ENCODE measurements around the gene TAAR6. TPM values are rescaled to one million over a fixed set of nuclear protein-coding genes. Genes with fewer than 3 reads are reported as not detected.
"Not testable (repeated sequence)": the region's sequence is repeated elsewhere in the genome, so short reads cannot be mapped to it uniquely, and the experiment has no call there.

Gene TAAR6
- total RNA-seq, 4 donors from 2014 or later: not detected

GRCh38 chr6:132551214-132551613, 18.9 kb upstream of the TAAR6 start:
- TF ChIP-seq POLR2A (IDR thresholded peaks at IDR 0.05): no peak
- TF ChIP-seq, protein P1, sequence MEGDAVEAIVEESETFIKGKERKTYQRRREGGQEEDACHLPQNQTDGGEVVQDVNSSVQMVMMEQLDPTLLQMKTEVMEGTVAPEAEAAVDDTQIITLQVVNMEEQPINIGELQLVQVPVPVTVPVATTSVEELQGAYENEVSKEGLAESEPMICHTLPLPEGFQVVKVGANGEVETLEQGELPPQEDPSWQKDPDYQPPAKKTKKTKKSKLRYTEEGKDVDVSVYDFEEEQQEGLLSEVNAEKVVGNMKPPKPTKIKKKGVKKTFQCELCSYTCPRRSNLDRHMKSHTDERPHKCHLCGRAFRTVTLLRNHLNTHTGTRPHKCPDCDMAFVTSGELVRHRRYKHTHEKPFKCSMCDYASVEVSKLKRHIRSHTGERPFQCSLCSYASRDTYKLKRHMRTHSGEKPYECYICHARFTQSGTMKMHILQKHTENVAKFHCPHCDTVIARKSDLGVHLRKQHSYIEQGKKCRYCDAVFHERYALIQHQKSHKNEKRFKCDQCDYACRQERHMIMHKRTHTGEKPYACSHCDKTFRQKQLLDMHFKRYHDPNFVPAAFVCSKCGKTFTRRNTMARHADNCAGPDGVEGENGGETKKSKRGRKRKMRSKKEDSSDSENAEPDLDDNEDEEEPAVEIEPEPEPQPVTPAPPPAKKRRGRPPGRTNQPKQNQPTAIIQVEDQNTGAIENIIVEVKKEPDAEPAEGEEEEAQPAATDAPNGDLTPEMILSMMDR (IDR thresholded peaks at IDR 0.05): no peak
- intact Hi-C loops (cut with DNase I; ENCODE audit: low total_unique reads): no loop called here
- WGBS, 2 donors: 88 to 90% methylated on average over 4 of the region's 4 CpGs
- no peak overlapping the region for H3K4me3 ChIP-seq (ENCODE audit: low read depth, poor library complexity, severe bottlenecking)
- no peak for DNase-seq (ENCODE audit: low spot score in 2 of 2)

DNA sequence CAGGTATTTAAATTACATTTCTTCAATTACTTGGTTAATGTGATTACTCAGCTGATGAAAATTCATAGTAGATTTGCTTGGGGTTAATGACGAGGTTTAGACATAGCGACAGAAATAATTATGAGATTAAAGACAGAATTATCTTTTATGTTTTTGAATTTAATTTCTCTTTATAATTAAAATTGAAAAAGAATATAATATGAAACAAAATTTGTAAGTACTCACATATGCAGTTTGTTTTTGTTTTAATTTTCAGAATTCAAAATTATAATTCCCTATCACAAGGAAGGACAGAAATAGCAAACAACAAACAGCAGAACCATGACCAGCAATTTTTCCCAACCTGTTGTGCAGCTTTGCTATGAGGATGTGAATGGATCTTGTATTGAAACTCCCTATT, 17.8 kb upstream of the TAAR6 start, which contains the start of gene TAAR8:
TAAR8 (plus strand) TSS at position 301 of the 400 bp plus-strand sequence; CDS start at position 322, 21 bp downstream.
- intact Hi-C loops (cut with DNase I; ENCODE audit: low total_unique reads): no loop called here
- TF ChIP-seq, protein P1 (IDR thresholded peaks at IDR 0.05): no peak
- TF ChIP-seq POLR2A (IDR thresholded peaks at IDR 0.05): no peak
- DNase-seq (ENCODE audit: low spot score in 2 of 2): no peak
- no peak within 1 kb of the TSS for H3K4me3 ChIP-seq (ENCODE audit: low read depth, poor library complexity, severe bottlenecking)
- 90 to 92% methylated on average over 2 of the region's 2 CpGs for WGBS, 2 donors

DNA sequence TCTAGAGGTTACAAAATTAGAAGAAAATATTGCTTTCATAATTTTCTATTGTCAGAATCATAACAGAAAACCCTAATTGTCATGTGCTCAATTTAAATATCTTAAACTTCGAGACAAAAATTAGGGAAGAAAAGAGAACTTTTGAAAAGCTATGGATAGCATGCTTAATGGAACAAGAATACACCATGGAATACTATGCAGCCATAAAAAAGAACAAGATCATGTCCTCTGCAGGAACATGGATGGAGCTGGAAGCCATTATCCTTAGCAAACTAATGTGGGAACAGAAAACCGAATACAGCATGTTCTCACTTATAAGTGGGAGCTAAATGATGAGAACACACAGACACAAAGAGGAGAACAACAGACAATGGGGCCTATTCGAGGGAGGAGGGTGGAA, 10.0 kb upstream of the TAAR6 start:
- H3K4me3 ChIP-seq (ENCODE audit: low read depth, poor library complexity, severe bottlenecking); DNase-seq (ENCODE audit: low spot score in 2 of 2); intact Hi-C loops (cut with DNase I; ENCODE audit: low total_unique reads): not testable (repeated sequence)
- 76% methylated on average over 3 of the region's 3 CpGs for WGBS, 2 donors

DNA sequence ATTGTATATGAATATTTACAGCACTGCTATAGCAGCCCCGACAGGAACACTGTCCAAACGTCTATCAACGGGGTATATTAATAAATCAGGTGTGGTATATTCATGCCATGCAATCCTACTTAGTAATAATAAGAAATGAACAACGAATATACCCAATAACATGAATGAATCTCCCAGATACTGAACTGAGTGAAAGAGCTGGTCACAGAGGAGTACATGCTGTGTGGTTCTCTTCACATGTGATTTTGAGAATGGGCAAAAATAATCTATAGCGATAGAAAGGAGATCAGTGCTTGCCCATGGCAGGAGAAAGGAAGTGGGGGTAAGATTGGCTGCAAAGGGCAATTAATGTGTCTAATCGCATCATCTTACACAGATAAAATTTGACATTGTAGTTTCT, 3.7 kb upstream of the TAAR6 start:
- H3K4me3 ChIP-seq (ENCODE audit: low read depth, poor library complexity, severe bottlenecking): no peak overlapping the region
- 85 to 89% methylated on average over 6 of the region's 6 CpGs for WGBS, 2 donors
- intact Hi-C loops (cut with DNase I; ENCODE audit: low total_unique reads): no loop called here
- TF ChIP-seq, protein P1 (IDR thresholded peaks at IDR 0.05): no peak
- no peak for TF ChIP-seq POLR2A (IDR thresholded peaks at IDR 0.05)
- DNase-seq (ENCODE audit: low spot score in 2 of 2): no peak

DNA sequence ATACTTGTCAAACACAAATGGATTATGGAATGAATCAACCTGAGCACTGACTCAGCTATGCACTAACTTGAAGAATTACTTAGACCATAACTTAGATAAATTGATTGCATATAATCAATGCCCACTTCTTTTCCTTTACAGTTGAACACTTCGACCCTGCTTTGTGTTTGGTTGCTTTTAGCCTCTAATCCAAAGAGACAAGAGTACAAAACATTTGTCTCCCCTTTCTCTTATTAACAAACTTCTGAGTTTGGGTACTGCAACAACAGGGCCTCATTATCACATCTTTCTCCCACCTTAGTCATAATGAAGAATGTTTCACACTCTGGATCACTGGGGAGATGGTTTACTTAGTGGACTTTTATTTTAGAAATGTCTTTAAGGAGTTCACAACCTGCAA, 2.6 kb upstream of the TAAR6 start:
- TF ChIP-seq POLR2A (IDR thresholded peaks at IDR 0.05): no peak
- TF ChIP-seq, protein P1 (IDR thresholded peaks at IDR 0.05): no peak
- no peak for DNase-seq (ENCODE audit: low spot score in 2 of 2)
- H3K4me3 ChIP-seq (ENCODE audit: low read depth, poor library complexity, severe bottlenecking): no peak overlapping the region
- WGBS, 2 donors: 78 to 92% methylated on average over 1 of the region's 1 CpG
- intact Hi-C loops (cut with DNase I; ENCODE audit: low total_unique reads): no loop called here

GRCh38 chr6:132568611-132569010, 1.5 kb upstream of the TAAR6 start:
- no peak for DNase-seq (ENCODE audit: low spot score in 2 of 2)
- H3K4me3 ChIP-seq (ENCODE audit: low read depth, poor library complexity, severe bottlenecking): no peak overlapping the region
- 61 to 65% methylated on average over 6 of the region's 6 CpGs for WGBS, 2 donors
- intact Hi-C loops (cut with DNase I; ENCODE audit: low total_unique reads): no loop called here
- TF ChIP-seq, protein P1 (IDR thresholded peaks at IDR 0.05): no peak
- TF ChIP-seq POLR2A (IDR thresholded peaks at IDR 0.05): no peak
